ENCODE results near the gene CDK5RAP3.
"Not testable (repeated sequence)": the region's sequence is repeated elsewhere in the genome, so short reads cannot be mapped to it uniquely, and the experiment has no call there.

The CDK5RAP3 gene

GRCh38 chr17:47982645-47983390 lies 11.9 kb downstream of the CDK5RAP3 start:
- no peak overlapping the region for H3K9ac ChIP-seq (ENCODE audit: low read length)
- H3K27ac ChIP-seq (ENCODE audit: low read depth, low read length) = no peak overlapping the region
- H3K36me3 ChIP-seq (ENCODE audit: insufficient read depth, low read length) = peaks cover 46% of the 10 kb centered on the region
- H3K27me3 ChIP-seq (ENCODE audit: control insufficient read depth in 1 of 2, insufficient read depth in 2 of 2, low read length in 2 of 2) = no peaks in the 10 kb centered on the region
- no peak overlapping the region for H3K4me3 ChIP-seq (ENCODE audit: low read depth in 1 of 2, low read length in 2 of 2)
- peaks cover 9% of the 10 kb centered on the region for H3K4me1 ChIP-seq (ENCODE audit: insufficient read depth, low read length)
- no peaks in the 10 kb centered on the region for H3K9me3 ChIP-seq (ENCODE audit: low read length)

GRCh38 chr17:47983492-47984223 lies 12.7 kb downstream of the CDK5RAP3 start:
- Histone ChIP-seq H3K36me3 (ENCODE audit: insufficient read depth, low read length) (peaks cover 42% of the 10 kb centered on the region), H3K27me3 (ENCODE audit: control insufficient read depth in 1 of 2, insufficient read depth in 2 of 2, low read length in 2 of 2) (no peaks in the 10 kb centered on the region), H3K4me3 (ENCODE audit: low read depth in 1 of 2, low read length in 2 of 2) (no peak overlapping the region), H3K9me3 (ENCODE audit: low read length) (no peaks in the 10 kb centered on the region), H3K4me1 (ENCODE audit: insufficient read depth, low read length) (peaks cover 12% of the 10 kb centered on the region), H3K27ac (ENCODE audit: low read depth, low read length) (no peak overlapping the region), H3K9ac (ENCODE audit: low read length) (no peak overlapping the region)

GRCh38 chr17:47986520-47986919 lies 15.6 kb downstream of the CDK5RAP3 start:
- H3K27me3 ChIP-seq (ENCODE audit: control insufficient read depth in 1 of 2, insufficient read depth in 2 of 2, low read length in 2 of 2) = no peaks in the 10 kb centered on the region
- no peak overlapping the region for H3K9ac ChIP-seq (ENCODE audit: low read length)
- H3K27ac ChIP-seq (ENCODE audit: low read depth, low read length) = no peak overlapping the region
- peaks cover 15% of the 10 kb centered on the region for H3K36me3 ChIP-seq (ENCODE audit: insufficient read depth, low read length)
- no peaks in the 10 kb centered on the region for H3K9me3 ChIP-seq (ENCODE audit: low read length)
- peaks cover 12% of the 10 kb centered on the region for H3K4me1 ChIP-seq (ENCODE audit: insufficient read depth, low read length)
- H3K4me3 ChIP-seq (ENCODE audit: low read depth in 1 of 2, low read length in 2 of 2) = no peak overlapping the region

- Histone ChIP-seq H3K27me3 (ENCODE audit: control insufficient read depth in 1 of 2, insufficient read depth in 2 of 2, low read length in 2 of 2) (no peaks in the 10 kb centered on the region), H3K36me3 (ENCODE audit: insufficient read depth, low read length) (peaks cover 8% of the 10 kb centered on the region), H3K9me3 (ENCODE audit: low read length) (no peaks in the 10 kb centered on the region), H3K4me1 (ENCODE audit: insufficient read depth, low read length) (peaks cover 12% of the 10 kb centered on the region), H3K9ac (ENCODE audit: low read length) (no peak overlapping the region), H3K27ac (ENCODE audit: low read depth, low read length) (peak overlapping the region; percentile 83), H3K4me3 (ENCODE audit: low read depth in 1 of 2, low read length in 2 of 2) (peak overlapping the region in 1 of 2 donors; percentile 4)
Observed at GRCh38 chr17:47987240-47987835, 16.4 kb downstream of the CDK5RAP3 start.

- not testable (repeated sequence) for H3K27me3 ChIP-seq (ENCODE audit: control insufficient read depth in 1 of 2, insufficient read depth in 2 of 2, low read length in 2 of 2); H3K36me3 ChIP-seq (ENCODE audit: insufficient read depth, low read length)
Observed at GRCh38 chr17:47988445-47988844, 17.5 kb downstream of the CDK5RAP3 start.

GRCh38 chr17:47989159-47989558 lies 18.2 kb downstream of the CDK5RAP3 start:
- H3K9me3 ChIP-seq (ENCODE audit: low read length) = no peaks in the 10 kb centered on the region
- no peaks in the 10 kb centered on the region for H3K27me3 ChIP-seq (ENCODE audit: control insufficient read depth in 1 of 2, insufficient read depth in 2 of 2, low read length in 2 of 2)
- no peak overlapping the region for H3K9ac ChIP-seq (ENCODE audit: low read length)
- H3K27ac ChIP-seq (ENCODE audit: low read depth, low read length) = no peak overlapping the region
- no peaks in the 10 kb centered on the region for H3K36me3 ChIP-seq (ENCODE audit: insufficient read depth, low read length)
- H3K4me3 ChIP-seq (ENCODE audit: low read depth in 1 of 2, low read length in 2 of 2) = no peak overlapping the region
- H3K4me1 ChIP-seq (ENCODE audit: insufficient read depth, low read length) = peaks cover 12% of the 10 kb centered on the region

More at GRCh38 chr17:47988445-47988844, 17.5 kb downstream of the CDK5RAP3 start:
- peaks cover 12% of the 10 kb centered on the region for H3K4me1 ChIP-seq (ENCODE audit: insufficient read depth, low read length)
- H3K4me3 ChIP-seq (ENCODE audit: low read depth in 1 of 2, low read length in 2 of 2); H3K9ac ChIP-seq (ENCODE audit: low read length); H3K9me3 ChIP-seq (ENCODE audit: low read length); H3K27ac ChIP-seq (ENCODE audit: low read depth, low read length): not testable (repeated sequence)

- H3K9me3 ChIP-seq (ENCODE audit: low read length) = no peaks in the 10 kb centered on the region
- H3K9ac ChIP-seq (ENCODE audit: low read length) = no peak overlapping the region
- no peaks in the 10 kb centered on the region for H3K27me3 ChIP-seq (ENCODE audit: control insufficient read depth in 1 of 2, insufficient read depth in 2 of 2, low read length in 2 of 2)
- no peak overlapping the region for H3K27ac ChIP-seq (ENCODE audit: low read depth, low read length)
- no peak overlapping the region for H3K4me3 ChIP-seq (ENCODE audit: low read depth in 1 of 2, low read length in 2 of 2)
- peaks cover 12% of the 10 kb centered on the region for H3K4me1 ChIP-seq (ENCODE audit: insufficient read depth, low read length)
- H3K36me3 ChIP-seq (ENCODE audit: insufficient read depth, low read length) = no peaks in the 10 kb centered on the region
Observed at GRCh38 chr17:47989700-47990099, 18.8 kb downstream of the CDK5RAP3 start.

GRCh38 chr17:47990962-47991731 lies 20.2 kb downstream of the CDK5RAP3 start:
- no peak overlapping the region for H3K27ac ChIP-seq (ENCODE audit: low read depth, low read length)
- no peaks in the 10 kb centered on the region for H3K36me3 ChIP-seq (ENCODE audit: insufficient read depth, low read length)
- H3K9me3 ChIP-seq (ENCODE audit: low read length) = no peaks in the 10 kb centered on the region
- H3K27me3 ChIP-seq (ENCODE audit: control insufficient read depth in 1 of 2, insufficient read depth in 2 of 2, low read length in 2 of 2) = no peaks in the 10 kb centered on the region
- H3K4me1 ChIP-seq (ENCODE audit: insufficient read depth, low read length) = peaks cover 12% of the 10 kb centered on the region
- H3K9ac ChIP-seq (ENCODE audit: low read length) = no peak overlapping the region
- no peak overlapping the region for H3K4me3 ChIP-seq (ENCODE audit: low read depth in 1 of 2, low read length in 2 of 2)

GRCh38 chr17:47992216-47992615 lies 21.3 kb downstream of the CDK5RAP3 start:
- Histone ChIP-seq H3K36me3 (ENCODE audit: insufficient read depth, low read length) (no peaks in the 10 kb centered on the region), H3K9ac (ENCODE audit: low read length) (no peak overlapping the region), H3K27me3 (ENCODE audit: control insufficient read depth in 1 of 2, insufficient read depth in 2 of 2, low read length in 2 of 2) (no peaks in the 10 kb centered on the region), H3K4me3 (ENCODE audit: low read depth in 1 of 2, low read length in 2 of 2) (no peak overlapping the region), H3K9me3 (ENCODE audit: low read length) (no peaks in the 10 kb centered on the region), H3K27ac (ENCODE audit: low read depth, low read length) (no peak overlapping the region), H3K4me1 (ENCODE audit: insufficient read depth, low read length) (peaks cover 8% of the 10 kb centered on the region)

GRCh38 chr17:47993031-47993564 lies 22.2 kb downstream of the CDK5RAP3 start:
- Histone ChIP-seq H3K36me3 (ENCODE audit: insufficient read depth, low read length) (no peaks in the 10 kb centered on the region), H3K9me3 (ENCODE audit: low read length) (no peaks in the 10 kb centered on the region), H3K4me3 (ENCODE audit: low read depth in 1 of 2, low read length in 2 of 2) (no peak overlapping the region), H3K27me3 (ENCODE audit: control insufficient read depth in 1 of 2, insufficient read depth in 2 of 2, low read length in 2 of 2) (no peaks in the 10 kb centered on the region), H3K27ac (ENCODE audit: low read depth, low read length) (no peak overlapping the region), H3K4me1 (ENCODE audit: insufficient read depth, low read length) (peaks cover under 1% of the 10 kb centered on the region), H3K9ac (ENCODE audit: low read length) (no peak overlapping the region)

- Histone ChIP-seq H3K36me3 (ENCODE audit: insufficient read depth, low read length) (no peaks in the 10 kb centered on the region), H3K4me1 (ENCODE audit: insufficient read depth, low read length) (no peaks in the 10 kb centered on the region), H3K27me3 (ENCODE audit: control insufficient read depth in 1 of 2, insufficient read depth in 2 of 2, low read length in 2 of 2) (no peaks in the 10 kb centered on the region), H3K4me3 (ENCODE audit: low read depth in 1 of 2, low read length in 2 of 2) (no peak overlapping the region), H3K9me3 (ENCODE audit: low read length) (no peaks in the 10 kb centered on the region), H3K9ac (ENCODE audit: low read length) (no peak overlapping the region), H3K27ac (ENCODE audit: low read depth, low read length) (no peak overlapping the region)
Observed at GRCh38 chr17:47993964-47994363, 23.1 kb downstream of the CDK5RAP3 start.

Data from muscle layer of colon (tissue), 2 donors.